Omental fat pad (tissue), 4 donors: ENCODE measurements around the gene EXOSC10. TPM values are rescaled to one million over a fixed set of nuclear protein-coding genes. Genes with fewer than 3 reads are reported as not detected.

Experiments used
- ATAC-seq: fragments of 150-250 bp; one replicate; pipeline ENCODE4 v1.9.1; 2016; ENCODE audit warnings: mild to moderate bottlenecking, moderate library complexity; ENCODE audit not compliant: low FRiP score
- DNase-seq: peaks from one replicate; pipeline ENCODE4 v3.0.0-alpha.2; 2019; ENCODE audit warnings: low spot score
- total RNA-seq, 4 donors: library from RNA; depleted of rRNA; stranded (reverse); fragments of >200 nt; gene quantifications; one replicate each; pipeline ENCODE4 v1.1.0, GENCODE V29; 2016
- TF ChIP-seq, protein P1 (sequence below), 3 donors: fragments of 450-650 bp; IDR thresholded peaks; one replicate each; pipeline ENCODE4 v1.5.1; 2016 to 2017; ENCODE audit warnings: antibody characterized with exemption in 3 of 3, mild to moderate bottlenecking in 3 of 3, moderate library complexity in 2 of 3

Gene EXOSC10
- 10 to 100 TPM; 39.7 to 65.4 (median 56.9) TPM for total RNA-seq

DNA sequence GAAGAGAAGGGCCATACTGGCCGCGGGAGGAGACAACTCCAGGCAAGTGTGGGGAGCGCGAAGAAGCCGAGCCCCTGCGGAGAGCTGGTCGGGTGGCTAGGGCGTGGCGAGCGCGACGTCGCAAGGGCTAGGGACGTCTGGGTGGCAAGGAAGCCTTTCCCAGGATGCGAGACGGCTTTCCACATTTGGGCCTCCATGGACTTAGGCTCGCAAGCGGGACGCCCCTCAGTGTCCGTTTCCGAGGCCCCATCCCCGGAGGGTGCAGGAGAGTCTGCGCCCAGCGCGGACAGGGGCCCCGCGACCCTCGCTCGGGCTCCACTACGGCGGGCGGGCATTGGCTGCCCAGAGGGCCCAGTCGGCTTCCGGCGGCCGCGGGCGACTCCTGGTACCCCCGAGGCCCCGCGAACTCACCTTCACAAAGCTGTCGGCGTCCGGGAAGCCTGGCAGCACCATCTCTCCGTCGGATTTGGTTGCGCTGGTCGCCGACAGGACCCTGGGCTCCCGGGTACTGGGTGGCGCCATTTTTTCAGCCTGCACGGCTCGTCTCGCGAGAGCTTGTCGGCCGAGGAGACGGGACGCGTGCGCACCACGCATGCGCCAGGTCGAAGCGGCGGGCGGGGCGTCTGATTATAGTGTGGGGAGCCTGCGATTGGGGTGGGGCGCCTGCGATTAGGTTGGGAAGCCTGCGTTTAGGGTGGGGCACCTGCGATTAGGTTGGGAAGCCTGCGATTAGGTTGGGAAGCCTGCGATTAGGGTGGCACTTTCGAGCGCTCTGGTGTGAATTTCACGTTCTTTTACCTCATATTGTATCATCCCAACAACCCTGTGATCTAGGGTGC lies at the start of gene EXOSC10:
EXOSC10 (minus strand) TSS at position 560 of the 839 bp plus-strand sequence; CDS start at position 522, 38 bp downstream.
- ATAC-seq (peak; percentile 95), DNase-seq (peak; percentile 86)
- TF ChIP-seq, protein P1, sequence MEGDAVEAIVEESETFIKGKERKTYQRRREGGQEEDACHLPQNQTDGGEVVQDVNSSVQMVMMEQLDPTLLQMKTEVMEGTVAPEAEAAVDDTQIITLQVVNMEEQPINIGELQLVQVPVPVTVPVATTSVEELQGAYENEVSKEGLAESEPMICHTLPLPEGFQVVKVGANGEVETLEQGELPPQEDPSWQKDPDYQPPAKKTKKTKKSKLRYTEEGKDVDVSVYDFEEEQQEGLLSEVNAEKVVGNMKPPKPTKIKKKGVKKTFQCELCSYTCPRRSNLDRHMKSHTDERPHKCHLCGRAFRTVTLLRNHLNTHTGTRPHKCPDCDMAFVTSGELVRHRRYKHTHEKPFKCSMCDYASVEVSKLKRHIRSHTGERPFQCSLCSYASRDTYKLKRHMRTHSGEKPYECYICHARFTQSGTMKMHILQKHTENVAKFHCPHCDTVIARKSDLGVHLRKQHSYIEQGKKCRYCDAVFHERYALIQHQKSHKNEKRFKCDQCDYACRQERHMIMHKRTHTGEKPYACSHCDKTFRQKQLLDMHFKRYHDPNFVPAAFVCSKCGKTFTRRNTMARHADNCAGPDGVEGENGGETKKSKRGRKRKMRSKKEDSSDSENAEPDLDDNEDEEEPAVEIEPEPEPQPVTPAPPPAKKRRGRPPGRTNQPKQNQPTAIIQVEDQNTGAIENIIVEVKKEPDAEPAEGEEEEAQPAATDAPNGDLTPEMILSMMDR (IDR thresholded peaks at IDR 0.05): no peak

DNA sequence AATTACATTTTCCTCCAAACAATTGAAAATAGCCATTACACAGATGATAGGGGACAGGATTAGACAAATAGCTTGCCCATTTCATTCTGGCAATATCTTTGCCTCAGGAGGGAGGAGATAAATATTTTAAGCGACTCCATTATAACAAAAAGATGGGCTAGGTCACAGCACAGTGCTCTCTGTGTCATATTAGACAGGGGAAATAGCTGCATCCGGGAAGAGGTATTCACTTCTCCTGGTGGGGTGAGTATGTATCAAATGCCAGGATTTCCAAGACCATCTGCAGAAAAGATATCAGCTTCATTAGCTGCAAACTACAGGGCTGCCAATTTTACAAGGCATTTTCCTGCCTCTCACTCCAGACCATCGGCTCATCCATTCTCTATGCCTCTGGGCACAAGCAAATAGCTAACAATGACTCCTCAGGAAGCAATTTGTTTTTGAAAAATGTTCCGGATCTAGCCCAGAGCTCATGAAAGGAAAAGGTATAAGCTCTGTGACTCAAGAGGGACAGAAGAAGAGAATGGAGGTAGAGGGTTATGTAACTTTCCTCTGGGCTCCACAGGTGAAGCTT lies 47.6 kb upstream of the EXOSC10 start:
- no peak for ATAC-seq
- TF ChIP-seq, protein P1 (IDR thresholded peaks at IDR 0.05): no peak
- no peak for DNase-seq

GRCh38 chr1:11145741-11146140 lies 46.1 kb upstream of the EXOSC10 start:
- ATAC-seq: no peak
- TF ChIP-seq, protein P1 (IDR thresholded peaks at IDR 0.05): no peak
- DNase-seq: no peak

DNA sequence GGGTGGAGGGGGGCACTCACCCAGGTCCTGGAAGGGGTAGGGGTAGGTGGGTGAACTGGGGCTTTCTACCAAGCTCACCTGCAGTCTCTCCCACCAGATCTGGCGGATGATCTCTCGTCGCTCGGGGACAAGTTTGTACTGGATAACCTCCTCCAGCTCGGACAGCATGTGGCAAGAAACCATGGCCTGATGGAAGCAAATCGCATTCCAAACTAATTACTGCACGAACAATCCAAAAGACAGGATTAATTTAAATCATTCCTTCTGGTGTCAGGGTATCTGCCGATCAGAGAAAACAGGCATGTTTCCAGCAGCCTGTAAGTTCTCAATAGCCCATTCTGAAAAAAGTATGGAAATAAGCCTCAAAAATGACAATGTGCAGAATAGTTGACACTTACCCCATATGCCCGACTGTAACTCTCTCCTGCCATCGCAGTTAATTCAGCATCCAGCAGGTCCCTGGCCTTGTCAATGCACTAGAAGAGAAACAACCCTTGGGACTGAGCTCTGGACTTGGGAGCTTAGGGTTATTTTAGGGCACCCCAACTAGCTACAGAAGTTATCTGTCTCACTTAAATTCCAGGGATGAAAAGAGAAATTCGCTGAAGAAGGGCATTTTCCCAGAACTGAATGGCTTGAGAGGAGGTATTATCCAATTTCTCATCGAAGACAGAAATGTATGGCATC lies 45.0 kb upstream of the EXOSC10 start:
- DNase-seq: no peak
- ATAC-seq: no peak
- TF ChIP-seq, protein P1 (IDR thresholded peaks at IDR 0.05): no peak

DNA sequence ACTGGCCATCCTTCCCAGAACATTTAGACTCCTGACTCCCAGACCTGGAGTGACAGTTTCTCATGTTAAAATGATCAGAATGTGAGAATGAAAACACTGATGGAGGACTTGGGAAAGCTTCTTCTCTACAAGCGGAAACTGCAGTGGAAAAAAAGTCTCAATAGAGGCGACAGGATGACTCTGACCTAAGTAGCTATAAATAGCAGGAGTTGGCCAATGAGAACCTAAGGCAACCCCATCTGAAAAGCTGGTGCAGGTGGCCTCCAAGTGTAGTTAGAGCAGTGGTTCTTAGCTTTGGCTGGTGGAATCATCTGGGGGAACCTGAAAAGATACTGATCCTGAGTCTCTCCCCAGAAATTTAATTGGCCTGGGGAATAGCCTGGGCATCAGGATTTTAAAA lies 44.2 kb upstream of the EXOSC10 start:
- TF ChIP-seq, protein P1 (IDR thresholded peaks at IDR 0.05): no peak
- ATAC-seq: no peak
- DNase-seq: no peak

GRCh38 chr1:11143401-11143800 lies 43.7 kb upstream of the EXOSC10 start:
- no peak for ATAC-seq
- DNase-seq: no peak
- TF ChIP-seq, protein P1 (IDR thresholded peaks at IDR 0.05): no peak
